GM21423 (cell line): ENCODE results near the gene KCNS3.
"Not testable (repeated sequence)": the region's sequence is repeated elsewhere in the genome, so short reads cannot be mapped to it uniquely, and the experiment has no call there.

Experiments
- ATAC-seq: cut with Tn5 transposase; IDR thresholded peaks from one replicate; pipeline ENCODE4 v1.9.1; 2021; ENCODE audit warnings: mild to moderate bottlenecking, moderate library complexity; ENCODE audit not compliant: unreplicated experiment

The KCNS3 gene

GRCh38 chr2:17940091-17940630, 61.7 kb downstream of the KCNS3 start:
- ATAC-seq, result no peak

GRCh38 chr2:17943444-17943843, 65.0 kb downstream of the KCNS3 start:
- ATAC-seq, result no peak

GRCh38 chr2:17947113-17947512, 68.6 kb downstream of the KCNS3 start:
- no peak for ATAC-seq

GRCh38 chr2:17950006-17950405, 71.5 kb downstream of the KCNS3 start:
- ATAC-seq, result no peak

- ATAC-seq, result no peak
Observed at GRCh38 chr2:17951563-17951962, 73.1 kb downstream of the KCNS3 start.

GRCh38 chr2:17958466-17959092, 80.1 kb downstream of the KCNS3 start:
- no peak for ATAC-seq

GRCh38 chr2:17959356-17959755, 80.9 kb downstream of the KCNS3 start:
- ATAC-seq, result no peak

- ATAC-seq, result no peak
Observed at GRCh38 chr2:17959833-17960232, 81.4 kb downstream of the KCNS3 start.

GRCh38 chr2:17960925-17961324, 82.5 kb downstream of the KCNS3 start:
- ATAC-seq, result no peak

- ATAC-seq, result no peak
Observed at GRCh38 chr2:17961789-17962188, 83.3 kb downstream of the KCNS3 start.

GRCh38 chr2:17962876-17963275, 84.4 kb downstream of the KCNS3 start:
- ATAC-seq, result no peak

GRCh38 chr2:17963571-17963970, 85.1 kb downstream of the KCNS3 start:
- ATAC-seq, result not testable (repeated sequence)

- ATAC-seq, result no peak
Observed at GRCh38 chr2:17965196-17965595, 86.7 kb downstream of the KCNS3 start.

- ATAC-seq, result peak; percentile 57
Observed at GRCh38 chr2:17966798-17967197, 88.3 kb downstream of the KCNS3 start.

GRCh38 chr2:17969661-17970060, 91.2 kb downstream of the KCNS3 start:
- no peak for ATAC-seq

- ATAC-seq, result no peak
Observed at GRCh38 chr2:17971531-17972125, 93.2 kb downstream of the KCNS3 start.

- no peak for ATAC-seq
Observed at GRCh38 chr2:17972991-17973390, 94.5 kb downstream of the KCNS3 start.

GRCh38 chr2:17975401-17975800, 96.9 kb downstream of the KCNS3 start:
- no peak for ATAC-seq

- no peak for ATAC-seq
Observed at GRCh38 chr2:17976871-17977746, 98.6 kb downstream of the KCNS3 start.

GRCh38 chr2:17979707-17980106, 101.2 kb downstream of the KCNS3 start:
- no peak for ATAC-seq

- no peak for ATAC-seq
Observed at GRCh38 chr2:17981936-17982335, 103.5 kb downstream of the KCNS3 start.
